WTC11 (cell line): Measurements from ENCODE around the gene BRI3. TPM values are rescaled to one million over a fixed set of nuclear protein-coding genes. Genes with fewer than 3 reads are reported as not detected.
A peak's percentile ranks its signal among the peaks of the same experiment; 100 is the strongest.

Experiments
- ATAC-seq: fragments of 200-7000 bp; cut with Tn5 transposase; 2 replicates; pipeline ENCODE4 v1.10.0; 2021; ENCODE audit warnings: mild to moderate bottlenecking, moderate library complexity
- CTCF ChIA-PET: fragments of 300-600 bp; sonication (Branson Sonifier 250); formaldehyde crosslinking; loops from one replicate; lab custom pipeline; 2021; ENCODE audit warnings: antibody characterized with exemption; lab: Charles Lee
- POLR2A ChIA-PET: fragments of 350-600 bp; sonication (Branson Sonifier 250); formaldehyde crosslinking; loops from one replicate; lab custom pipeline; 2021; ENCODE audit warnings: antibody characterized with exemption; lab: Charles Lee
- DNase-seq: peaks from one replicate; pipeline ENCODE4 v3.0.0; 2021; ENCODE audit warnings: low spot score
- H3K27ac Mint-ChIP-seq: 2 replicates; pipeline ENCODE4 v1.8.0; 2021; ENCODE audit warnings: mixed read lengths
- H3K27me3 Mint-ChIP-seq: 2 replicates; pipeline ENCODE4 v1.8.0; 2021; ENCODE audit warnings: low read depth, mild to moderate bottlenecking, moderate library complexity, mixed read lengths
- H3K36me3 Mint-ChIP-seq: 2 replicates; pipeline ENCODE4 v1.8.0; 2021; ENCODE audit warnings: mixed read lengths
- H3K4me1 Mint-ChIP-seq: 2 replicates; pipeline ENCODE4 v1.8.0; 2022; ENCODE audit warnings: mixed read lengths
- H3K4me3 Mint-ChIP-seq: 2 replicates; pipeline ENCODE4 v1.8.0; 2021; ENCODE audit warnings: mild to moderate bottlenecking, moderate library complexity, mixed read lengths
- H3K9me3 Mint-ChIP-seq: 2 replicates; pipeline ENCODE4 v1.8.0; 2021; ENCODE audit warnings: mixed read lengths
- ATF3 ChIP-seq: sonication (generic); formaldehyde crosslinking; conservative IDR thresholded peaks from 2 replicates; pipeline ENCODE4 v1.8.1; 2022; ENCODE audit warnings: mild to moderate bottlenecking, missing genetic modification reagents
- FOXK1 ChIP-seq: sonication (generic); formaldehyde crosslinking; IDR thresholded peaks from 2 replicates; pipeline ENCODE4 v1.8.0; 2022; ENCODE audit warnings: mild to moderate bottlenecking, moderate library complexity, missing genetic modification reagents
- FOXP1 ChIP-seq: sonication (generic); formaldehyde crosslinking; IDR thresholded peaks from 2 replicates; pipeline ENCODE4 v1.8.0; 2022; ENCODE audit warnings: missing genetic modification reagents, mild to moderate bottlenecking, moderate library complexity, borderline replicate concordance
- NFE2L1 ChIP-seq: sonication (generic); formaldehyde crosslinking; IDR thresholded peaks from 2 replicates; pipeline ENCODE4 v1.8.1; 2023; ENCODE audit warnings: missing genetic modification reagents
- RELA ChIP-seq: sonication (generic); formaldehyde crosslinking; IDR thresholded peaks from 2 replicates; pipeline ENCODE4 v1.8.1; 2022; ENCODE audit warnings: missing genetic modification reagents, mild to moderate bottlenecking, borderline replicate concordance
- TP53 ChIP-seq: sonication (generic); formaldehyde crosslinking; IDR thresholded peaks from 2 replicates; pipeline ENCODE4 v1.8.1; 2023; ENCODE audit warnings: mild to moderate bottlenecking, missing genetic modification reagents
- USF2 ChIP-seq: sonication (generic); formaldehyde crosslinking; IDR thresholded peaks from 2 replicates; pipeline ENCODE4 v1.8.1; 2023; ENCODE audit warnings: mild to moderate bottlenecking, missing genetic modification reagents, moderate library complexity
- ZBTB21 ChIP-seq: sonication (generic); formaldehyde crosslinking; IDR thresholded peaks from 2 replicates; pipeline ENCODE4 v1.8.1; 2023; ENCODE audit warnings: mild to moderate bottlenecking, missing genetic modification reagents, borderline replicate concordance
- ZNF121 ChIP-seq: sonication (generic); formaldehyde crosslinking; IDR thresholded peaks from 2 replicates; pipeline ENCODE4 v1.8.0; 2023; ENCODE audit warnings: missing genetic modification reagents
- ZNF416 ChIP-seq: fragments of 250-450 bp; sonication (Bioruptor Pico); IDR thresholded peaks from 2 replicates; pipeline ENCODE4 v1.9.0; 2021; ENCODE audit warnings: mild to moderate bottlenecking, inconsistent platforms
- ZNF423 ChIP-seq: fragments of 250-450 bp; sonication (Bioruptor Pico); IDR thresholded peaks from 2 replicates; pipeline ENCODE4 v2.1.2; 2022; ENCODE audit warnings: mild to moderate bottlenecking, moderate library complexity
- total RNA-seq: library from RNA; stranded (reverse); gene quantifications from 3 replicates; pipeline ENCODE4 v1.2.3, GENCODE V29; 2021
- TF ChIP-seq, protein P1 (sequence below): fragments of 250-450 bp; sonication (Bioruptor Pico); IDR thresholded peaks from 2 replicates; pipeline ENCODE4 v1.8.0; 2021; ENCODE audit warnings: mild to moderate bottlenecking
- TF ChIP-seq, protein P2 (sequence below): sonication (generic); formaldehyde crosslinking; IDR thresholded peaks from 2 replicates; pipeline ENCODE4 v1.8.0; 2022; ENCODE audit warnings: mild to moderate bottlenecking, missing genetic modification reagents
- TF ChIP-seq, protein P3 (sequence below): sonication (generic); formaldehyde crosslinking; IDR thresholded peaks from 2 replicates; pipeline ENCODE4 v1.8.0; 2023; ENCODE audit warnings: missing genetic modification reagents
- TF ChIP-seq, protein P4 (sequence below): fragments of 250-450 bp; sonication (Bioruptor Pico); IDR thresholded peaks from 2 replicates; pipeline ENCODE4 v1.9.0; 2021; ENCODE audit warnings: moderate library complexity, mild to moderate bottlenecking, inconsistent platforms, borderline replicate concordance

Gene BRI3
- total RNA-seq, 1 experiment from 2014 or later = 112 TPM

DNA sequence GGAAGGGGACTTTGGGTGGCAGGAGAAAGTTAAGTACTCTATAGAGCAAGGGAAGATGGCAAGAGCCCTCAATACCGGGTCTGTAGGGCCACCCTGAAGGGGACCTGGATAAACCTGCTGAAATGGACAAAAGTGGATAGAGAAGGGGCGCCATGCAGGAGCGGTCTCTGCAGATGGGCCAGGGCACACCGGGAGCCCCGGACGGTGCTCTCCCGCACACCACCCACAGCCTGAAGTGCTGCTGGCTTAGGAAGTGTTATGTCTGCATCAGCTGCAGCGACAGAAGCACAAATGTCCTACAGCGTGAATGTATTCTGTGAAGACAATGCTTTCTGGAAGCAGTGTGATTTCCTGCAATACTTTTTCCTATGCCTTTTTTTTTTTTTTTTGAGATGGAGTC lies 37.7 kb downstream of the BRI3 start:
- no peak for ATAC-seq
- no peak overlapping the region for H3K27ac Mint-ChIP-seq

DNA sequence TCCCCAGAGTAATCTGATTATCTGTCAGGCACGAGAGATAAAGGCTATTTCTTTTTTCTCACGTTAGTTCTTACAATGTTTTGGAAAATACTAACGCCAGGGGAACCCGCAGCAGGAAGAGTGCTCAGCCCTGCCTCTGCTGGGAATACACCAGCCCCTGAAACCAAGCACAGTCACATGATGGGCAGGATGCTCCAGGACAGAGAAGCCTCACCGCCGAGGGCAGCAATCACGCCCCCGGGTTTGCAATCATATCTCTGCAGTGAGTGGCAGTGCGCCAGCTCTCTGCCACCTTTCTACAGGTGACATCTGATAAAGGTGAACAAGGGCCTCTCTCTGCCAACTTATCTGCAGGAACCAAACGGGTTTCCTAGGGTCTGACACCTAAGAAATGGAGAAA lies 39.8 kb downstream of the BRI3 start:
- Mint-ChIP-seq H3K27me3 (no peaks in the 10 kb centered on the region), H3K4me1 (peaks cover 21% of the 10 kb centered on the region), H3K27ac (no peak overlapping the region), H3K9me3 (peaks cover 19% of the 10 kb centered on the region), H3K36me3 (peaks cover 22% of the 10 kb centered on the region), H3K4me3 (no peak overlapping the region)
- DNase-seq (no peak), ATAC-seq (no peak)
- TF ChIP-seq ZNF416 (CRISPR knock-in tag) = no peak
- TF ChIP-seq USF2 (CRISPR knock-in tag) = 0 out of 2 replicates have a peak, but pooled peaks have one; percentile 28
- ChIA-PET CTCF (no interaction called here), POLR2A (no interaction called here)

More for the DNA sequence above, 37.7 kb downstream of the BRI3 start:
- peaks cover 26% of the 10 kb centered on the region for H3K9me3 Mint-ChIP-seq
- CTCF ChIA-PET = interaction anchor here (0.7 kb wide), 1 partner anchor 153 kb away, joined by 3 read pairs; no protein-coding TSS in a partner anchor
- no peak for DNase-seq
- H3K4me1 Mint-ChIP-seq = peaks cover 19% of the 10 kb centered on the region
- H3K36me3 Mint-ChIP-seq = peaks cover 39% of the 10 kb centered on the region
- no peak overlapping the region for H3K4me3 Mint-ChIP-seq
- TF ChIP-seq, protein P1, sequence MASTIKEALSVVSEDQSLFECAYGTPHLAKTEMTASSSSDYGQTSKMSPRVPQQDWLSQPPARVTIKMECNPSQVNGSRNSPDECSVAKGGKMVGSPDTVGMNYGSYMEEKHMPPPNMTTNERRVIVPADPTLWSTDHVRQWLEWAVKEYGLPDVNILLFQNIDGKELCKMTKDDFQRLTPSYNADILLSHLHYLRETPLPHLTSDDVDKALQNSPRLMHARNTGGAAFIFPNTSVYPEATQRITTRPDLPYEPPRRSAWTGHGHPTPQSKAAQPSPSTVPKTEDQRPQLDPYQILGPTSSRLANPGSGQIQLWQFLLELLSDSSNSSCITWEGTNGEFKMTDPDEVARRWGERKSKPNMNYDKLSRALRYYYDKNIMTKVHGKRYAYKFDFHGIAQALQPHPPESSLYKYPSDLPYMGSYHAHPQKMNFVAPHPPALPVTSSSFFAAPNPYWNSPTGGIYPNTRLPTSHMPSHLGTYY (CRISPR knock-in tag) = no peak
- no peak for TF ChIP-seq ZNF121 (CRISPR knock-in tag)
- TF ChIP-seq RELA (CRISPR knock-in tag) = no peak
- no peak for TF ChIP-seq ZNF423 (CRISPR knock-in tag)
- no peak for TF ChIP-seq FOXK1 (CRISPR knock-in tag)
- TF ChIP-seq, protein P2, sequence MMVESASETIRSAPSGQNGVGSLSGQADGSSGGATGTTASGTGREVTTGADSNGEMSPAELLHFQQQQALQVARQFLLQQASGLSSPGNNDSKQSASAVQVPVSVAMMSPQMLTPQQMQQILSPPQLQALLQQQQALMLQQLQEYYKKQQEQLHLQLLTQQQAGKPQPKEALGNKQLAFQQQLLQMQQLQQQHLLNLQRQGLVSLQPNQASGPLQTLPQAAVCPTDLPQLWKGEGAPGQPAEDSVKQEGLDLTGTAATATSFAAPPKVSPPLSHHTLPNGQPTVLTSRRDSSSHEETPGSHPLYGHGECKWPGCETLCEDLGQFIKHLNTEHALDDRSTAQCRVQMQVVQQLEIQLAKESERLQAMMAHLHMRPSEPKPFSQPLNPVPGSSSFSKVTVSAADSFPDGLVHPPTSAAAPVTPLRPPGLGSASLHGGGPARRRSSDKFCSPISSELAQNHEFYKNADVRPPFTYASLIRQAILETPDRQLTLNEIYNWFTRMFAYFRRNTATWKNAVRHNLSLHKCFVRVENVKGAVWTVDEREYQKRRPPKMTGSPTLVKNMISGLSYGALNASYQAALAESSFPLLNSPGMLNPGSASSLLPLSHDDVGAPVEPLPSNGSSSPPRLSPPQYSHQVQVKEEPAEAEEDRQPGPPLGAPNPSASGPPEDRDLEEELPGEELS (CRISPR knock-in tag) = no peak
- TF ChIP-seq FOXP1 (CRISPR knock-in tag) = no peak
- no peak for TF ChIP-seq ATF3 (CRISPR knock-in tag)
- TF ChIP-seq NFE2L1 (CRISPR knock-in tag) = no peak
- TF ChIP-seq, protein P3, sequence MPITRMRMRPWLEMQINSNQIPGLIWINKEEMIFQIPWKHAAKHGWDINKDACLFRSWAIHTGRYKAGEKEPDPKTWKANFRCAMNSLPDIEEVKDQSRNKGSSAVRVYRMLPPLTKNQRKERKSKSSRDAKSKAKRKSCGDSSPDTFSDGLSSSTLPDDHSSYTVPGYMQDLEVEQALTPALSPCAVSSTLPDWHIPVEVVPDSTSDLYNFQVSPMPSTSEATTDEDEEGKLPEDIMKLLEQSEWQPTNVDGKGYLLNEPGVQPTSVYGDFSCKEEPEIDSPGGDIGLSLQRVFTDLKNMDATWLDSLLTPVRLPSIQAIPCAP (CRISPR knock-in tag) = no peak
- POLR2A ChIA-PET = interaction anchor here (0.9 kb wide), 1 partner anchor 82 kb away, joined by 3 read pairs; the partner anchor contains the start of gene BAIAP2L1
- no peaks in the 10 kb centered on the region for H3K27me3 Mint-ChIP-seq

DNA sequence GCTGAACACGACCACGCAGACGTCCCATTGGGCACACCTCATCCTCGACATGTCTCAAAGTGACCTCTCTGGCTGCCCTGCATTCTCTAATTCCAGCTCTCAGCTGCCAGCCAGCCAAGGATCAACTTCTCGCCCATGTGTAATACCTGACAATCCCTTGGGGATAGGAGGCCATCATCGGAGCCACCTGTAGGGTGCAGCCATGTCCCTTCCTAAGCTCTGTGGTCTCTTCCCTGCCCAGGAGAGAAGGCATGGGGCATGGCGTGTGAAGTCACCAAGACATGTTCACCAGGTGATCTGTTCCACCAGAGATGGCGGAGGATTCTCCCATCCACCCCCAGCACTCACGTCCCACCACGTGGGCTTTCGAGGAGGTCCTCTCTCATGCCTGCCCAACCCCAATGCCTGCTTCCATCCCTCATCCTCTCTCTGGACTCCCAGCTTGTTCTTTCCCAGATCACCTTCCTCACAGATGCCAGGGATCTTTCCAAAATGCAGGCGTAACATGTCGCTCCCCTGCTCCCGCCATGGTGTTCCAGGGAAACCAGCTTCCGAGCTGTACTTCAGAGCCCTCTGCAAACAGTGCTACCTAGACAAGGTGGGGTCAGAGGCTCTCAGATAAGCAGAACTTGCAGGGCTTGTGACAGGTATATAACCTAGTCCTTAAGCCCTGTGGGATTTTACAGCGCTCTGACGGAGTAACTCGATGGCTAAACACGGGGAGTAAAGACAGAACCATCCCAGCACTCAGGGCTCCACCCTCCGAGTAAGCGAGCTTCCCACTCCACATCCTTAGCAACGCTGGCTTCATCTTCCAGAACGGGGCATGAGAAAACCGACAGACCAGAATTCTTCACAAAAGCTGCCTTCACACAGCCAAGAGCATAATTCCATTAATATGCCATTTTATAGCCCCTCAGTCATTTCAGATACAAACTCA lies 41.1 kb downstream of the BRI3 start:
- no peak overlapping the region for H3K4me3 Mint-ChIP-seq
- H3K27ac Mint-ChIP-seq = peak overlapping the region; percentile 96
- H3K27me3 Mint-ChIP-seq = no peaks in the 10 kb centered on the region
- ATAC-seq (peak; percentile 24; the same call in 1 of the 2 replicates), DNase-seq (no peak)
- peaks cover 7% of the 10 kb centered on the region for H3K9me3 Mint-ChIP-seq
- H3K36me3 Mint-ChIP-seq = peaks cover 9% of the 10 kb centered on the region
- CTCF ChIA-PET = interaction anchor here (1.1 to 3.0 kb wide), 8 partner anchors 25 to 509 kb away, joined by 3 to 29 read pairs (median 6); partner anchors contain the start of gene BAIAP2L1
- H3K4me1 Mint-ChIP-seq = peaks cover 21% of the 10 kb centered on the region
- TF ChIP-seq FOXP1 (CRISPR knock-in tag) = no peak
- TF ChIP-seq TP53 (CRISPR knock-in tag) = no peak
- TF ChIP-seq, protein P4, sequence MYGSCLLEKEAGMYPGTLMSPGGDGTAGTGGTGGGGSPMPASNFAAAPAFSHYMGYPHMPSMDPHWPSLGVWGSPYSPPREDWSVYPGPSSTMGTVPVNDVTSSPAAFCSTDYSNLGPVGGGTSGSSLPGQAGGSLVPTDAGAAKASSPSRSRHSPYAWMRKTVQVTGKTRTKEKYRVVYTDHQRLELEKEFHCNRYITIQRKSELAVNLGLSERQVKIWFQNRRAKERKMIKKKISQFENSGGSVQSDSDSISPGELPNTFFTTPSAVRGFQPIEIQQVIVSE = no peak
- no peak for TF ChIP-seq ZBTB21 (CRISPR knock-in tag)
- TF ChIP-seq RELA (CRISPR knock-in tag) = no peak
- TF ChIP-seq, all 79 proteins: peak for 0
- POLR2A ChIA-PET = interaction anchor here (2.2 kb wide), 1 partner anchor 78 kb away, joined by 7 read pairs; the partner anchor contains the start of gene BAIAP2L1
